HepG2 (cell line): ENCODE results near the gene STX5. TPM values are rescaled to one million over a fixed set of nuclear protein-coding genes. Genes with fewer than 3 reads are reported as not detected.

ENCODE experiments used
- ADNP ChIP-seq: sonication (generic); formaldehyde crosslinking; IDR thresholded peaks from 2 replicates; pipeline ENCODE4 v1.4.0; 2020; ENCODE audit warnings: missing genetic modification reagents
- AHDC1 ChIP-seq: sonication (generic); formaldehyde crosslinking; IDR thresholded peaks from 2 replicates; pipeline ENCODE4 v1.5.1; 2020; ENCODE audit warnings: mild to moderate bottlenecking, missing genetic modification reagents, borderline replicate concordance
- CREB3 ChIP-seq: sonication (generic); formaldehyde crosslinking; IDR thresholded peaks from 2 replicates; pipeline ENCODE4 v1.5.0; 2020; ENCODE audit warnings: missing genetic modification reagents
- DDIT3 ChIP-seq: sonication (generic); formaldehyde crosslinking; IDR thresholded peaks from 2 replicates; pipeline ENCODE4 v1.4.0; 2020; ENCODE audit warnings: mild to moderate bottlenecking, missing genetic modification reagents
- E2F1 ChIP-seq: sonication (generic); formaldehyde crosslinking; IDR thresholded peaks from 2 replicates; pipeline ENCODE4 v1.5.0; 2020; ENCODE audit warnings: missing genetic modification reagents
- GATAD2A ChIP-seq: IDR thresholded peaks from 2 replicates; pipeline ENCODE4 v1.6.1; 2016
- KDM1A ChIP-seq: IDR thresholded peaks from 2 replicates; pipeline ENCODE4 v1.6.1; 2016; ENCODE audit warnings: missing compliant biosample characterization
- PHF5A ChIP-seq: IDR thresholded peaks from one replicate; pipeline ENCODE4 v1.6.1; 2018; ENCODE audit warnings: low read depth, missing genetic modification reagents; ENCODE audit not compliant: unreplicated experiment
- RBM22 ChIP-seq: fragments of 200-400 bp; formaldehyde crosslinking; optimal IDR thresholded peaks from 2 replicates; pipeline ENCODE3; 2017; ENCODE audit warnings: mild to moderate bottlenecking, low read length, moderate library complexity
- REPIN1 ChIP-seq: sonication (generic); formaldehyde crosslinking; IDR thresholded peaks from 2 replicates; pipeline ENCODE4 v1.8.0; 2022; ENCODE audit warnings: missing genetic modification reagents, low read depth, mild to moderate bottlenecking, borderline replicate concordance
- SAP130 ChIP-seq: IDR thresholded peaks from 2 replicates; pipeline ENCODE4 v1.6.1; 2016; ENCODE audit warnings: low read depth
- SIN3B ChIP-seq: fragments of 150-350 bp; IDR thresholded peaks from 2 replicates; pipeline ENCODE4 v1.6.1; 2014; ENCODE audit warnings: low read length
- TRIM24 ChIP-seq: sonication (generic); formaldehyde crosslinking; IDR thresholded peaks from 2 replicates; pipeline ENCODE4 v1.8.0; 2022; ENCODE audit warnings: mild to moderate bottlenecking, missing genetic modification reagents
- ZBTB25 ChIP-seq: IDR thresholded peaks from 2 replicates; pipeline ENCODE4 v1.6.1; 2018; ENCODE audit warnings: missing genetic modification reagents
- ZNF609 ChIP-seq: sonication (generic); formaldehyde crosslinking; IDR thresholded peaks from 2 replicates; pipeline ENCODE4 v1.4.0; 2020; ENCODE audit warnings: mild to moderate bottlenecking, missing genetic modification reagents, borderline replicate concordance
- ZNF775 ChIP-seq: sonication (generic); formaldehyde crosslinking; IDR thresholded peaks from 2 replicates; pipeline ENCODE4 v1.4.0; 2020; ENCODE audit warnings: missing genetic modification reagents, mild to moderate bottlenecking, moderate library complexity, borderline replicate concordance
- ZNF781 ChIP-seq: sonication (generic); formaldehyde crosslinking; IDR thresholded peaks from 2 replicates; pipeline ENCODE4 v1.5.1; 2020; ENCODE audit warnings: borderline replicate concordance, mild to moderate bottlenecking, missing genetic modification reagents; ENCODE audit errors: not compliant biosample characterization
- polyA plus RNA-seq, 8 experiments: library from polyadenylated mRNA; depleted of rRNA in 3 of 8; stranded (reverse) in 7 of 8; unstranded in 1 of 8; fragments of >200 nt; fragmentation: Illumina TruSeq in 4 of 8; extraction: Trizol in 4 of 8; gene quantifications; 2 replicates each; pipeline versions ENCODE4 v1.2.1 to v1.2.3, GENCODE V29; 2011 to 2016; ENCODE audit warnings: low read depth in 4 of 8, missing spikeins in 1 of 8, mixed read lengths in 1 of 8; ENCODE audit not compliant: insufficient read depth in 1 of 8
- total RNA-seq, 5 experiments: library from RNA; depleted of rRNA; stranded (reverse); fragments of >200 nt; fragmentation: Illumina TruSeq; extraction: Trizol; gene quantifications; 2 replicates each; pipeline ENCODE4 v1.2.3, GENCODE V29; 2016; ENCODE audit warnings: low read depth in 1 of 5

The STX5 gene
- total and polyA plus RNA-seq, 2 of the 13 experiments (the other 11 are each of a cell fraction or from before 2014, with no cell fraction given) = 26.9 to 30.0 TPM

GRCh38 chr11:62846177-62846576, 14.3 kb upstream of the STX5 start (continued):
- TF ChIP-seq AHDC1 (CRISPR knock-in tag) = no peak
- TF ChIP-seq ZNF609 = no peak
- no peak for TF ChIP-seq TRIM24 (CRISPR knock-in tag)
- no peak for TF ChIP-seq DDIT3
- TF ChIP-seq SIN3B = no peak
- no peak for TF ChIP-seq ZNF775
- no peak for TF ChIP-seq ZBTB25 (CRISPR knock-in tag)
- TF ChIP-seq REPIN1 (CRISPR knock-in tag) = no peak
- no peak for TF ChIP-seq PHF5A (CRISPR knock-in tag)
- peak; percentile 39; the same call in 1 of the 2 replicates for TF ChIP-seq SAP130 (CRISPR knock-in tag)
- no peak for TF ChIP-seq ADNP
- no peak for TF ChIP-seq E2F1 (CRISPR knock-in tag)
- TF ChIP-seq ZNF781 (CRISPR knock-in tag) = no peak
- TF ChIP-seq RBM22 = no peak
- no peak for TF ChIP-seq CREB3 (CRISPR knock-in tag)
- peak; percentile 44; the same call in 1 of the 2 replicates for TF ChIP-seq GATAD2A (CRISPR knock-in tag)
- no peak for TF ChIP-seq KDM1A
